Ascending aorta (tissue), 2 donors: Measurements from ENCODE around the gene ENAM. TPM values are rescaled to one million over a fixed set of nuclear protein-coding genes. Genes with fewer than 3 reads are reported as not detected.

ENCODE experiments used
- DNase-seq, 2 donors: peaks; one replicate each; pipeline ENCODE4 v3.0.0-alpha.2; 2019; ENCODE audit warnings: low spot score in 2 of 2
- H3K27ac ChIP-seq, 2 donors: fragments of 200-600 bp; sonication (generic); one replicate each; pipeline ENCODE4 v1.5.1; 2016 to 2017; ENCODE audit warnings: mild to moderate bottlenecking in 1 of 2
- H3K27me3 ChIP-seq: fragments of 200-600 bp; sonication (generic); one replicate; pipeline ENCODE4 v1.5.1; 2017
- H3K36me3 ChIP-seq, 2 donors: fragments of 200-600 bp; sonication (generic); one replicate each; pipeline ENCODE4 v1.5.1; 2016
- H3K4me1 ChIP-seq, 2 donors: fragments of 200-600 bp; sonication (generic); one replicate each; pipeline ENCODE4 v1.5.1; 2016 to 2017; ENCODE audit warnings: mild to moderate bottlenecking in 1 of 2
- H3K4me3 ChIP-seq, 2 donors: fragments of 200-600 bp; sonication (generic); one replicate each; pipeline ENCODE4 v1.5.1; 2016 to 2017; ENCODE audit warnings: mild to moderate bottlenecking in 1 of 2
- H3K9me3 ChIP-seq, 2 donors: fragments of 200-600 bp; sonication (generic); one replicate each; pipeline ENCODE4 v1.5.1; 2016
- intact Hi-C: fragments of 100-400 bp; cut with DNase I; formaldehyde crosslinking; loops from one replicate; pipeline ENCODE4 v1.15.1; 2023
- total RNA-seq: library from RNA; depleted of rRNA; stranded (reverse); fragments of >200 nt; gene quantifications from one replicate; pipeline ENCODE4 v1.1.0, GENCODE V29; 2016
- TF ChIP-seq, protein P1 (sequence below), 3 experiments: fragments of 200-600 bp in 2 of 3; fragments of 450-650 bp in 1 of 3; sonication (generic) in 2 of 3; IDR thresholded peaks; one replicate each; pipeline ENCODE4 v1.5.1; 2016 to 2019; ENCODE audit warnings: antibody characterized with exemption in 3 of 3, mild to moderate bottlenecking in 1 of 3, moderate library complexity in 1 of 3

Gene ENAM
- total RNA-seq, 1 donor from 2014 or later: not detected

DNA sequence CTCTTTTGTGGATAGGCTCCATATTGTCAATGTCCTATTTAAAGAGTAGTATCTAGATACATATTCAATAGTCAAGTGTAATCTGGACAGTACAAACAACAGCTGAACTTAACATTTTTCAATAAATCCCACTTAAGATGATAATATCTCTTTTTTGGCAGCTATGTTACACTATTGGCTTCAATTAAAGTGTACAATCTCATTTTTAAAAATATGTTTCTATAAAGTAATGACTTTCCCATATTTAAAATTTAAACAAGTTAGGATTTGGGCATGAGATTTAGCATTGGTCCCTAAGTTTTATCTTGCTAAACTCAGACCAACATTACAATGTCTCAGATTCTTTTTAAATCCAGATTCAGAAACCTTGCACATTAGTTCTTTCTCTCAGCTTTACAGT, 45.6 kb downstream of the ENAM start:
- no peak for DNase-seq
- Histone ChIP-seq H3K4me1 (no peaks in the 10 kb centered on the region), H3K9me3 (no peaks in the 10 kb centered on the region), H3K36me3 (no peaks in the 10 kb centered on the region), H3K27me3 (no peaks in the 10 kb centered on the region), H3K4me3 (no peak overlapping the region), H3K27ac (no peak overlapping the region)
- TF ChIP-seq, protein P1, sequence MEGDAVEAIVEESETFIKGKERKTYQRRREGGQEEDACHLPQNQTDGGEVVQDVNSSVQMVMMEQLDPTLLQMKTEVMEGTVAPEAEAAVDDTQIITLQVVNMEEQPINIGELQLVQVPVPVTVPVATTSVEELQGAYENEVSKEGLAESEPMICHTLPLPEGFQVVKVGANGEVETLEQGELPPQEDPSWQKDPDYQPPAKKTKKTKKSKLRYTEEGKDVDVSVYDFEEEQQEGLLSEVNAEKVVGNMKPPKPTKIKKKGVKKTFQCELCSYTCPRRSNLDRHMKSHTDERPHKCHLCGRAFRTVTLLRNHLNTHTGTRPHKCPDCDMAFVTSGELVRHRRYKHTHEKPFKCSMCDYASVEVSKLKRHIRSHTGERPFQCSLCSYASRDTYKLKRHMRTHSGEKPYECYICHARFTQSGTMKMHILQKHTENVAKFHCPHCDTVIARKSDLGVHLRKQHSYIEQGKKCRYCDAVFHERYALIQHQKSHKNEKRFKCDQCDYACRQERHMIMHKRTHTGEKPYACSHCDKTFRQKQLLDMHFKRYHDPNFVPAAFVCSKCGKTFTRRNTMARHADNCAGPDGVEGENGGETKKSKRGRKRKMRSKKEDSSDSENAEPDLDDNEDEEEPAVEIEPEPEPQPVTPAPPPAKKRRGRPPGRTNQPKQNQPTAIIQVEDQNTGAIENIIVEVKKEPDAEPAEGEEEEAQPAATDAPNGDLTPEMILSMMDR (IDR thresholded peaks at IDR 0.05): no peak
- intact Hi-C loops: no loop called here

DNA sequence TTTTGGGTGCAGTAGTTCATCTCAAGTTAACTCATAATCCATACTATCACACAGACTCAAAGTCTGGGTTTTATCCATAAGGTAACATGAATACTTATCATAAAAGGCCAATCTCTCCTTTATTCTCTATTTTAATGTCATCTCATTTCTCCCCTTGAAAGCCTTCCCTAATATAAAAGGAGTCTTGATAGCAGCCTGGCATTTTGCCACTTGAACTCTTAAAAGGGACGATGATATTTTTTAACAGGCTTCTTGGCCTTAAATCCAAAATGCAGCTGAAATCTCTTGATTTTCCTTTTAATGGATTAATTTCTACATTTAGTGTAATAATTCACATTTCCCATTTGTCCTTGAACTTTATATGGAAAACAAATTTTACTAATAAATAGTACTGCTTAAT, 46.2 kb downstream of the ENAM start:
- intact Hi-C loops: no loop called here
- no peak for DNase-seq
- no peak overlapping the region for H3K27ac ChIP-seq
- no peaks in the 10 kb centered on the region for H3K4me1 ChIP-seq
- TF ChIP-seq, protein P1 (IDR thresholded peaks at IDR 0.05): no peak
- H3K36me3 ChIP-seq: no peaks in the 10 kb centered on the region
- no peaks in the 10 kb centered on the region for H3K27me3 ChIP-seq
- H3K4me3 ChIP-seq: no peak overlapping the region
- no peaks in the 10 kb centered on the region for H3K9me3 ChIP-seq

DNA sequence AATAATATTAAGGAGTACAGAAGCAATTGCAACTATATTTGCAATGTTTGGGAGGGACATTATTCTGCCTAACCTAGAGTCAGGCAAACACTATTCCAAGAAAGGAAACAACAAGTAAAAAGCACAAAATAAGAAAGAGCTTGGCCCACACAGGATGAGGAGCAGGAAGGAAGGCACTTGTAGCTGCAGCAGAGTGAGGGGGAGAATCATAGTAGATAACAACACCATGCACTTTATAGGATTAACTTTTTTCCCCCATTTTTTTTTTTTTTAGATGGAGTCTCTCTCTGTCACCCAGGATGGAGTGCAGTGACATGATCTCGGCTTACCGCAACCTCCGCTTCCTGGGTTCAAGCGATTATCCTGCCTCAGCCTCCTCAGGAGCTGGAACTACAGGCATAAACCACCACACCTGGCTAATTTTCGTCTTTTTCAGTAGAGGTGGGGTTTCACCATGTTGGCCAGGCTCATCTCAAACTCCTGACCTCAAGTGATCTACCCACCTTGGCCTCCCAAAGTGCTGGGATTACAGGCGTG, 48.1 kb downstream of the ENAM start:
- DNase-seq: no peak
- Histone ChIP-seq H3K36me3 (no peaks in the 10 kb centered on the region), H3K27ac (no peak overlapping the region), H3K27me3 (no peaks in the 10 kb centered on the region), H3K4me3 (no peak overlapping the region), H3K4me1 (no peaks in the 10 kb centered on the region), H3K9me3 (no peaks in the 10 kb centered on the region)
- TF ChIP-seq, protein P1 (IDR thresholded peaks at IDR 0.05): no peak
- intact Hi-C loops: no loop called here

DNA sequence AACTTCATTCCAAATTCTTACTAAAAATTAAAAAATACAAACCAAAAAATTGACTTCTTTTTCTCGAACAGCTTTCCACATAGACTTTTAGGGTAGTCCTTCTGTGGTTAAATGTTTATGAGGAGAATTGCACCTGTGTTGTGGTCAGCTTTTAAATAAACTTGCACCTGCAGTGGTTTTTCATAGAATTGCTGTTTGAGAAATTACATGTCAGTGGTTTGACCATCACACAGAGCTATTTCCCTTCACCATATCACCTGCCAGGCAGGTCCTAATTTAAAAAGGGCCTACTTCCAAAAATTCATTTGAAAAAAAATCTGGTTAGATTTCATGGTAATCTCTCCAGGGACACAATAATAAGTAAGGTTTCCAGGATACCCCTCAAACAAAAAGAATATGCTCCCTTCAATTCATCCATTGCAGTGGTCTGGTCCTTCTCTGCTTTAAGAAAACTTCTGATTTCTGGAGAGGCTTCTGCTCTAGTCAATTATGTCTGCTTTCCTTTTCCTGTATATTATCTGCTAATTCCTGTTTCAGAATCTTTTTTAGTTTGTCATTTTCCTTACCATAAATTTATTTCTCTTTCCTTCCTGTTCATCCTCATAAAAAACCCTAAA, 49.9 kb downstream of the ENAM start:
- H3K27ac ChIP-seq: no peak overlapping the region
- intact Hi-C loops: no loop called here

DNA sequence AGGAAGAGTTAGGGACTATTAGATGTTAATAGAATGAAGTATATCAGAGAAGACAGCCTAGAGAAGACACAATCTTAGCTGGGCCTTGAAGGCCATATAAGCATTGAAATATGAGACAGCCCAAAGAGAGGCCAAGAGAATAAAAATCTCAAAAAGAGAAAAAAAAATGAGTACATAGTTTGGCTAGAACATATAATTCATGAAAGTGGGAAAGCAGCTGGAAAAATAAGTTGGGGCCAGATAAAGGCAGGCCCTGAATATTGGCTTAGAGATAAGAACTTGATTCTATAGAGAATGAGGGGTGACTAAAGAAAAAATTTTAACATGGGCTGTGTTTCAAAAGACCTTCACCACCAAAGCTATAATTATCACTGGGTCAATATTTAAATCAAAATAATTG, 52.4 kb downstream of the ENAM start:
- intact Hi-C loops: loop anchor here (10.0 kb wide), 1 partner anchor 224 kb away; the partner anchor contains the start of gene MOB1B
- H3K4me1 ChIP-seq: no peaks in the 10 kb centered on the region
- no peaks in the 10 kb centered on the region for H3K36me3 ChIP-seq
- no peak overlapping the region for H3K27ac ChIP-seq
- no peak for DNase-seq
- no peaks in the 10 kb centered on the region for H3K9me3 ChIP-seq
- H3K4me3 ChIP-seq: no peak overlapping the region
- H3K27me3 ChIP-seq: no peaks in the 10 kb centered on the region
- TF ChIP-seq, protein P1 (IDR thresholded peaks at IDR 0.05): no peak

More for the DNA sequence above, 49.9 kb downstream of the ENAM start:
- Histone ChIP-seq H3K27me3 (no peaks in the 10 kb centered on the region), H3K4me1 (no peaks in the 10 kb centered on the region), H3K36me3 (no peaks in the 10 kb centered on the region), H3K9me3 (no peaks in the 10 kb centered on the region), H3K4me3 (no peak overlapping the region)
- TF ChIP-seq, protein P1 (IDR thresholded peaks at IDR 0.05): no peak
- no peak for DNase-seq
